ENCODE measurements around the gene KRTAP10-2.
"Not testable (repeated sequence)": the region's sequence is repeated elsewhere in the genome, so short reads cannot be mapped to it uniquely, and the experiment has no call there.

The KRTAP10-2 gene

DNA sequence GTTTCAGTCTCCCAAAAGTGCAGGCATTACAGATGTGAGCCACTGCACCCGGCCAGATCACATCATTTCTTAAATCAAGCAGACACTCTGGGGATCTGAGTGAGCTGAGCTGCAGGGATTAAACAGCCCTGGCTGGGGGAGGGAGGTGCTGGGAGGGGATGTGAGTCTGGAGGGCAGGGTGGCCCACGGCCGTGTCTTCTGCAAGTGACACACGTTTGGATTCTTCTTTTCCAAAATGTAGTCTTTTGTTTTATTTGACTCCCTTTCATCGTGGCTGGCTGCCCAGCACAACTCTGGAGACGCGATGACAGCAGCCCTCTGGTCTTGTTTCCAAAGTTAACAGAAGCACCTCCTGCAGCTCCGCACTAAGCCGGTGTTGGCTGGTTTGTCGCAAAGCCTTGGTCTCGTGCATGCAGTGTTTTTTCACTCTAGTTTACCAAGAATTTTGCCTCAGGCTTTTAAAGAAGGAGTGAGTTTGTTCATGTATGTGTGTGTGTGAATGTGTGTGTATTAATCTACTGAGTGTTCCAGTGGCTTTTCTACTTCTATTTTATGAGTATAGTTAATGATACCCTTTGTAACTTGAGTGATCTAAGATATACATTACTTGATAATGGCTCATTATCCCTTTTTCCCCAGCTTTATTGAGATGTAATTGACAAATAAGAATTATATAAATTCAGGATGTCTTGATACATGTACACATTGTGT, 31.9 kb upstream of the KRTAP10-2 start:
- DNase-seq (ENCODE audit: low read depth in 3 of 3): no peak

- no peak for DNase-seq (ENCODE audit: low read depth in 3 of 3)
Measured at GRCh38 chr21:44582055-44582454, 30.8 kb upstream of the KRTAP10-2 start.

GRCh38 chr21:44581158-44581557, 29.9 kb upstream of the KRTAP10-2 start:
- DNase-seq (ENCODE audit: low read depth in 3 of 3): no peak

GRCh38 chr21:44580231-44580821, 29.0 kb upstream of the KRTAP10-2 start, which contains the start of gene KRTAP10-5:
Gene KRTAP10-5, minus strand, starts transcription at chr21:44580604. Its CDS starts 26 bp downstream, at chr21:44580578.
- DNase-seq (ENCODE audit: low read depth in 3 of 3): not testable (repeated sequence)

- DNase-seq (ENCODE audit: low read depth in 3 of 3): no peak
Measured at GRCh38 chr21:44579833-44580144, 28.5 kb upstream of the KRTAP10-2 start.

- DNase-seq (ENCODE audit: low read depth in 3 of 3): no peak
Measured at GRCh38 chr21:44579056-44579832, 27.9 kb upstream of the KRTAP10-2 start.

DNA sequence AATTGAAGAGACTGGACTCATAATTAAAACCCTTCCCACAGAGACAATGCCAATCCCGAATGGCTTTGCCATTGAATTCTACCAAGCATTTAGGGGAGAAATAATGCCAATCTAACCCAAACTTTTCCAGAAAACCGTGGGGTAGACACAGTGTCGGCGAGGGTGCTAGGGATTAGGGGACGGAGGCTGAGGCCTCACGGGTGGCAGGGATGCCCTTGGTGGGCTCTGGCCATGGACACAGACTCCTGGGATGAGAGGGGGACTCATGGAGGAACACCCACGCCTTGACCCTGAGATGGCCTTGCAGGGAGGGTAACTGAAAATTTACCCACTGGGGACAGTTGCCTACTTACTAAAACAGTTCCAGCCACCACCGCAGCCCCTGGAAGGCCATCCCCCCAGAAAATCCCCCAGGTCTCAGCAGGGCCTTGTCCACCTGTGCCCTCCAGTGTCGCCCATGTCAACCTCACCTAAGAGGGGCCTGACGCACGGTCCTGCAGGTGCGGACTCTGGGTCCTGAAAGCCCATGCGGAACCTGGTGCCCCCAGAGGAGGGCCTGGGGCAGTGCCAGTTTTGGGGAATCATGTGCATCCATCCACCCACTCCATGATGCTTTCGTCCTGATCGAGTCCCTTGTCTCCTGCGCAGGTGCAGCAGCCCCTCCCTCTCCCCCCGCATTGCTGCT, 27.2 kb upstream of the KRTAP10-2 start:
- no peak for DNase-seq (ENCODE audit: low read depth in 3 of 3)

- DNase-seq (ENCODE audit: low read depth in 3 of 3): no peak
Measured at GRCh38 chr21:44576025-44576420, 24.7 kb upstream of the KRTAP10-2 start.

- DNase-seq (ENCODE audit: low read depth in 3 of 3): no peak
Measured at GRCh38 chr21:44575307-44576024, 24.2 kb upstream of the KRTAP10-2 start.

GRCh38 chr21:44574457-44575306, 23.4 kb upstream of the KRTAP10-2 start:
- no peak for DNase-seq (ENCODE audit: low read depth in 3 of 3)

DNA sequence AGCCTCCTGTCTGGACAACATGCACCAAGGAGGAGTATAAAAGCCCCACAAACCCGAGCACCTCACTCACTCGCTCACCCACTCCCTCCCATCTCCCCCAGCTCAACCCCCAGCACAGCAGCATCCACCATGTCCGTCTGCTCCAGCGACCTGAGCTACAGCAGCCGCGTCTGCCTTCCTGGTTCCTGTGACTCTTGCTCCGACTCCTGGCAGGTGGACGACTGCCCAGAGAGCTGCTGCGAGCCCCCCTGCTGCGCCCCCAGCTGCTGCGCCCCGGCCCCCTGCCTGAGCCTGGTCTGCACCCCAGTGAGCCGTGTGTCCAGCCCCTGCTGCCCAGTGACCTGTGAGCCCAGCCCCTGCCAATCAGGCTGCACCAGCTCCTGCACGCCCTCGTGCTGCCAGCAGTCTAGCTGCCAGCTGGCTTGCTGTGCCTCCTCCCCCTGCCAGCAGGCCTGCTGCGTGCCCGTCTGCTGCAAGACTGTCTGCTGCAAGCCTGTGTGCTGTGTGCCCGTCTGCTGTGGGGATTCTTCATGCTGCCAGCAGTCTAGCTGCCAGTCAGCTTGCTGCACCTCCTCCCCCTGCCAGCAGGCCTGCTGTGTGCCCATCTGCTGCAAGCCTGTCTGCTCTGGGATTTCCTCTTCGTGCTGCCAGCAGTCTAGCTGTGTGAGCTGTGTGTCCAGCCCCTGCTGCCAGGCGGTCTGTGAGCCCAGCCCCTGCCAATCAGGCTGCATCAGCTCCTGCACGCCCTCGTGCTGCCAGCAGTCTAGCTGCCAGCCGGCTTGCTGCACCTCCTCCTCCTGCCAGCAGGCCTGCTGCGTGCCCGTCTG, 22.5 kb upstream of the KRTAP10-2 start, which contains the start of gene KRTAP10-4:
Gene KRTAP10-4 (plus strand): TSS at position 100 of the 827 bp plus-strand sequence. CDS start 30 bp downstream, at position 130.
- DNase-seq (ENCODE audit: low read depth in 3 of 3): not testable (repeated sequence)

DNA sequence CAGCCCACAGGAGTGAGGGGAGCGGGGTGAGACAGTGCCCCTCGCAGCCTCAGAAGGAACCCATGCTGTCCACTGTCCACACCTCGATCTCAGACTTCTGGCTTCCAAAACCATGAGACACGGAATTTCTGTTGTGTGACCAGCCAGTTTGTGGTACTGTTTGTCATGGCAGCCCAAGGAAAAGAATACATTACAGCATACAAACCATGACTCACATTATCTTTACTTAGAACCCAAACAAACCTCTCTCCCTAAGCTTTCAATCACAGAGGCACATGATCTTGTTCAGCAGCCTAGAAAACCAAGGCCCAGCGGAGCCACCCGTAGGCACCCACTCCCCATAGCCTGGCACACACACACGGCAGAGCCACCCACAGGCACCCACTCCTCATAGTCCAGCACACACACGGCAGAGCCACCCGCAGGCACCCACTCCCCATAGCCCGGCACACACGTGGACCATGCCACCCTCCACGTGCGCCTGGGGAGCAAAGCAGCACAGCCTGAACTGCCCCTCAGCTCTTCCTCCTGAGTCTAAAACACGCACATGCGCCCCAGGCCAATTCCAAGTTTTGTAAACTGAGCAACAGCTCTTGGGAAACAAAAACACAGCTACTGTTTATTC, 21.8 kb upstream of the KRTAP10-2 start:
- DNase-seq (ENCODE audit: low read depth in 3 of 3): no peak

DNA sequence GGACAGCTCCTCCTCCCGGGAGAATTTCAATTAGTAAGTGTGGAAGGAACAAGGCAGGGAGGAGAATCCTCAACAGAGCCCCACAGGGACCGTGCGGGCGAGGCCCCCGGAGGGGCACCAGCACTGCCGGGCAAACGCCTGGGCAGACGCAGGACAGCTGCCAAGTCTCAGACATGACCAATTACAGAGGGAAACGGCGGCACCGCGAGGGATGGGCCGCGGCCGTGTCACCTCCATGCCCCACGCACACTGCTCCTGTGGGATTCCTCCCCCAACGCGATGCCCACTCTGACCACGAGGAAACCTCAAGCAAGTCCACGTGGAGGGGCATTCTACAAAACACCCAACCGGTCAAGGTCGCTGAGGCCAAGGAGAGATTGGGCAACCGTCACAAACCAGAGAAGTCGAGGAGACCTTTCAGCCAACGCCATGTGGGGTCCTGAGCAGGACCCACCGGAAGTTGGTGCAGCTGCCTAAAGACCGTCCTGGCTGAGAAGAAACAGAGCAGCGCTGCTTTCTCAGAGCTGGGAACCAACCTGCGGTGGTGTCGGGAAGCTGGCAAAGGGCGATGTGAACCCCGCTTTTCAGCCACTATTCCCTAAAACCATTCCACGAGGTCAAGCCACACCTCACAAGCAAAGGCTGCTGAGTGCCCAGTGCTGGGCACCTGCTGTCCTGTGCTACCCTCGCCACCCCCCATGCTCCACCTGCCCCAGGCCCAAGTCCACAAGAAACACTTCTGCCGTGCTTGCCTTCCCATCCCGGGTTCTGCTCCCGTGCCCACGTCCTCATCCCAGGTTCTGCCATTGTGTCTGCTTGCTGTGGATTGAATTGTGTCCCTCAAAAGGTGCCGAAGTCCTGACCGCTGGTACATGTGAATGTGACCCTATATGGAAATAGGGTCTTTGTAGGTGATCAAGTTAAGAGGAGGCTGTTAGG, 20.8 kb upstream of the KRTAP10-2 start:
- no peak for DNase-seq (ENCODE audit: low read depth in 3 of 3)

DNA sequence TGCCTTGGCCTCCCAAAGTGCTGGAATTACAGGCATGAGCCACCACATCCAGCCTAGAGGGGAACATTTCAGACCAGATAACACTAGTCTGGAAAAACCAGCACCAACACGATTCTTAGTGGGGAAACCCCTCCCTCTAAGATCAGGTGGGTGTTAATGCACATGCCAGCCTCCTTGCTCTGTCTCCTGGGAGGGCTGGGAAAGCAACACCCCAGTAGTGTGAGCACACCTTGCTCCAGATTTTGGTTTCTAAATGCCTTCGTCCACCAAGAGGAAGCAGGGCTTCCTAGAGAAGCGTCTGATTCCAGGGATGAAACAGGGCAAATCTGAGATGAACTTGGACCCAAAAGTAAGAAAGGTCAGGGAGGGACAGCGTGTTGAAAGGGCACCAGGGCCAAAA, 20.0 kb upstream of the KRTAP10-2 start:
- no peak for DNase-seq (ENCODE audit: low read depth in 3 of 3)

DNA sequence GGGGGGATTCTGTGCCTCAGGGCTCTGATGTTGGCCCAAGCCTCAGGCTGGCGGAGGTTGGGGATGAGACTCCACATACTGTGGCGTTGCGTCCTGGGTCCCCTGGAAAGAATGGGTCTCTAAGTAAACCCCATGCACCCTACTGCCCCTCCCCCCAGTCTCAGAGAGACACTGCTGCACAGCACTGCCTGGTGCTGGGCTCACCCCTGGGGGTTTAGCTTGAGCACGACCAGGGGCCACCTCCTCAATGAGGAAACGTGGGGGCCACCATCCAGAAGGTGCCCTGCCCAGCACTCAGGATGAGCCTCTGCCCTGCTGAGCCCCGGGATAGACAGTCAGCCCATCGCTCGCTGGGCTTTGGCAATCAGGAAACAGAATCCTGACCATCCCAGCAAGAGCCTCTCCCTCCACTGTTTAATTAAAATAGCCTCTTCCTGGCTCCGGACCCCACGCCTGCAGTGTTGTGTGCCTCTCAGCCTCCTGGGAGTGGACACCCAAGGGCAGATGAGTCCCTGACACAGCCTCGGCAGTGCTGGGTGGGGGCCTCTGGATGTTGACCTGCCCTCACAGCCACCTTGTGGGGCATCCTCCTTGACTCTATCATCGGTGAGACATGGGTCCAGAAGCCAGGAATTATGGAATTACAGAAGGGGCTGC, 18.7 kb upstream of the KRTAP10-2 start:
- no peak for DNase-seq (ENCODE audit: low read depth in 3 of 3)

DNA sequence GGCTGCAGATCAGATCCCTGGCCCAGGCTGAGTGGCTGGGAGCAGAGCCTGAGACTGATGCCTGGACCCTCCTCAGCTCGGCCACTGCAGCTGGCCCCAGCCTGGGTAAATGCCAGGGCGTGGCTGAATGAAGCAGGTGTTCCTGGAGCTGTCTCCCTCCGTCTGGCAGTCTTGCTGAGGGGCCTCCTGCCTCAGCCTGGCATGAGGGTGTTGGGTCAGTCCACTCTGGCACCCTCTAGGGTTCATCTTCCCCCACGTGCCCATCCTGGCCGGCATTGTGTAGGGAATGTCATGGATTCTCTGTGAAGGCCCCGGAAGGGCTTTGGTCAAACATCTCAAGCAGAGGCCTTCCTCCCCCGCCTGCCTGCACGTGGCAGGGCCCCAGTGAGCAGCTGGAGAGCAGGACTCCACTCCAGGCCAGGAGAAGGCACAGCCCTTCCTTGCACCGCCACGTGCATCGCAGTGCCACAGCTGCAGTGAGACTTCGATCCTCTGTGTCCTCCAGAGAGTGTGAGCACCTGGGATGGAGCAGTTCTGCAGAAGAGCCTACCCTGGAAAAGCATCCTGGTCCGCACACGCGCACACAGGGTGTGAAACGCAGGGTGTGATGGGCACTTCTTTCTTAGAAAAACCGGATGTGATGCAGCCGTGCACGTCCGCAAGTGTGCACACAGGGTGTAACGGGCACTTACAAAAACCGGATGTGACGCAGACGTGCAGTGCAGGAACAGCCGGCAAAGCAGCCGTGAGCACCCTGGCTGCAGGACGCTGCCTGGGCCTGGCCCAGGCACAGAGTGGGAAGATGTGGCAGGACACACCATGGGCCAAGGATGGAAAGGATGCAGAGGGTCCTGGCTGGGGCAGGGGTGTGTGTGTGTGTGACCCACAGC, 17.6 kb upstream of the KRTAP10-2 start:
- no peak for DNase-seq (ENCODE audit: low read depth in 3 of 3)

DNA sequence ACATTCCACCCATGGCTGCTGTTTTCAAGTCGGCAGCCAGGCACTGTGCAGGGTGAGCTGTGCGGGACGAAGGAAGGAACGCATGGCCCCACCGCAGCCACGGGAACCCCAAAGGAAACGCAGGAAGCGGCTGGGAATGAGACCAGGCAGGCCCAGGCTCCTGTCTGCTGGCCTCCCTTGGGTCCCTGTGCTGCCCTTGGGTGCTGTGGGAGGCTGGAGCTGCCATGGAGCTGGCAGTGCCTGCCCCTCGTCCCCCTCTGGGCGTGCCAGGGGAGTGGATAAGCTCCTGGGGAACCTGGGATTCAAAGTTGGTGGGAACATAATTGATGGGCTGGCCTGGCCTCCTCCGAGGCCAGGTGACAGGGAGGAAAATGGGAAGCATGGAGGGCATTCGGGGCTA, 17.0 kb upstream of the KRTAP10-2 start:
- DNase-seq (ENCODE audit: low read depth in 3 of 3): no peak
